H1 (cell line): ENCODE measurements around the gene YPEL4. TPM values are rescaled to one million over a fixed set of nuclear protein-coding genes. Genes with fewer than 3 reads are reported as not detected.

ENCODE experiments used
- CTCF ChIA-PET: fragments of 300-600 bp; sonication (Branson Sonifier 250); formaldehyde crosslinking; loops from one replicate; lab custom pipeline; 2021; ENCODE audit not compliant: partially characterized antibody; lab: Charles Lee
- POLR2A ChIA-PET: fragments of 300-600 bp; sonication (Branson Sonifier 250); formaldehyde crosslinking; loops from one replicate; lab custom pipeline; 2021; ENCODE audit warnings: inconsistent platforms; ENCODE audit not compliant: partially characterized antibody; lab: Charles Lee
- DNase-seq, 2 experiments: peaks; one replicate each; pipeline versions ENCODE4 v3.0.0 to v3.0.0-alpha.2; 2010 to 2022; ENCODE audit warnings: low spot score in 2 of 2, low read depth in 1 of 2, mixed read lengths in 1 of 2
- FAIRE-seq: peaks from 2 replicates; lab custom pipeline; 2011; peaks lifted over from hg19 to GRCh38; lab: Jason Lieb, UNC
- H2AFZ ChIP-seq: 2 replicates; pipeline ENCODE4 v1.8.1; 2012; ENCODE audit warnings: low read length, inconsistent platforms
- H2AK5ac ChIP-seq: 2 replicates; pipeline ENCODE4 v1.6.1; 2013; ENCODE audit warnings: low read depth, low read length
- H2BK120ac ChIP-seq: replicated peaks from 2 replicates; pipeline ENCODE3; 2013; ENCODE audit warnings: low read depth, low read length, inconsistent platforms
- H2BK12ac ChIP-seq: 2 replicates; pipeline ENCODE4 v1.6.1; 2013; ENCODE audit warnings: low read depth, low read length
- H2BK15ac ChIP-seq: 2 replicates; pipeline ENCODE4 v1.6.1; 2013; ENCODE audit warnings: low read length
- H2BK20ac ChIP-seq: 2 replicates; pipeline ENCODE4 v1.6.1; 2013; ENCODE audit warnings: low read length
- H2BK5ac ChIP-seq: 2 replicates; pipeline ENCODE4 v1.6.1; 2013; ENCODE audit warnings: low read depth, low read length
- H3K14ac ChIP-seq: 2 replicates; pipeline ENCODE4 v1.6.1; 2013; ENCODE audit warnings: inconsistent platforms; ENCODE audit not compliant: insufficient read length
- H3K18ac ChIP-seq: 2 replicates; pipeline ENCODE4 v1.6.1; 2013; ENCODE audit warnings: low read length; ENCODE audit errors: extremely low read depth
- H3K23ac ChIP-seq: 2 replicates; pipeline ENCODE4 v1.6.1; 2013; ENCODE audit warnings: inconsistent platforms; ENCODE audit not compliant: insufficient read length
- H3K23me2 ChIP-seq: 2 replicates; pipeline ENCODE4 v1.6.1; 2013; ENCODE audit warnings: low read depth, low read length
- H3K27ac ChIP-seq: 2 replicates; pipeline ENCODE4 v1.6.1; 2011; ENCODE audit warnings: low read depth, low read length, inconsistent platforms
- H3K27me3 ChIP-seq, 4 experiments: replicated peaks in 1 of 4; 1 replicate in 1 of 4; 2 replicates in 3 of 4; pipeline versions ENCODE4 v1.6.1 to v1.8.1; 2011 to 2013; ENCODE audit warnings: low read length in 3 of 4, mild to moderate bottlenecking in 3 of 4, inconsistent platforms in 2 of 4, mixed read lengths in 2 of 4, moderate library complexity in 1 of 4; ENCODE audit not compliant: control insufficient read depth in 3 of 4, insufficient read depth in 3 of 4; ENCODE audit errors: extremely low read depth in 1 of 4
- H3K36me3 ChIP-seq, 4 experiments: 2 replicates each; pipeline versions ENCODE4 v1.6.1 to v1.8.1; 2011 to 2013; ENCODE audit warnings: mild to moderate bottlenecking in 4 of 4, low read length in 3 of 4, moderate library complexity in 2 of 4, control low read depth in 1 of 4, inconsistent platforms in 1 of 4; ENCODE audit not compliant: insufficient read depth in 4 of 4, control insufficient read depth in 2 of 4
- H3K4ac ChIP-seq: replicated peaks from 2 replicates; pipeline ENCODE3; 2013; ENCODE audit warnings: low read length, low read depth, mixed read lengths, inconsistent platforms; ENCODE audit not compliant: insufficient read length
- H3K4me1 ChIP-seq, 4 experiments: replicated peaks in 1 of 4; 1 replicate in 1 of 4; 2 replicates in 3 of 4; pipeline versions ENCODE4 v1.6.1 to v1.8.1; 2011 to 2013; ENCODE audit warnings: low read length in 3 of 4, inconsistent platforms in 2 of 4, mixed read lengths in 1 of 4; ENCODE audit not compliant: insufficient read depth in 4 of 4, control insufficient read depth in 3 of 4
- H3K4me2 ChIP-seq, 2 experiments: 2 replicates each; pipeline versions ENCODE4 v1.6.1 to v1.8.1; 2011 to 2013; ENCODE audit warnings: low read depth in 2 of 2, low read length in 2 of 2, control low read depth in 1 of 2, inconsistent platforms in 1 of 2, mild to moderate bottlenecking in 1 of 2; ENCODE audit not compliant: insufficient read depth in 1 of 2
- H3K4me3 ChIP-seq, 4 experiments: fragments of 200-600, 300-600 bp in 1 of 4; sonication (generic), shearing (Covaris generic), sonication (Bioruptor Twin) in 1 of 4; 2 replicates each; pipeline versions ENCODE4 v1.5.1 to v1.8.1; 2011 to 2016; ENCODE audit warnings: low read length in 4 of 4, low read depth in 3 of 4, control low read depth in 2 of 4, inconsistent platforms in 2 of 4, mild to moderate bottlenecking in 2 of 4, mixed read lengths in 1 of 4, moderate library complexity in 1 of 4; ENCODE audit not compliant: insufficient read depth in 2 of 4; ENCODE audit errors: extremely low read depth in 1 of 4
- H3K56ac ChIP-seq: replicated peaks from 2 replicates; pipeline ENCODE3; 2013; ENCODE audit warnings: low read depth, mild to moderate bottlenecking, mixed read lengths, low read length, inconsistent platforms; ENCODE audit not compliant: insufficient read length
- H3K79me1 ChIP-seq: 2 replicates; pipeline ENCODE4 v1.6.1; 2013; ENCODE audit warnings: low read depth, low read length, control low read depth
- H3K79me2 ChIP-seq, 2 experiments: 2 replicates each; pipeline versions ENCODE4 v1.6.1 to v1.8.1; 2012 to 2013; ENCODE audit warnings: low read length in 2 of 2, mild to moderate bottlenecking in 2 of 2, inconsistent platforms in 1 of 2; ENCODE audit not compliant: insufficient read depth in 2 of 2, control insufficient read depth in 1 of 2
- H3K9ac ChIP-seq, 4 experiments: replicated peaks in 1 of 4; 1 replicate in 1 of 4; 2 replicates in 3 of 4; pipeline versions ENCODE4 v1.6.1 to v1.8.1; 2011 to 2013; ENCODE audit warnings: low read depth in 3 of 4, low read length in 3 of 4, control low read depth in 2 of 4, mild to moderate bottlenecking in 2 of 4, moderate library complexity in 2 of 4, inconsistent platforms in 1 of 4; ENCODE audit errors: extremely low read depth in 1 of 4
- H3K9me3 ChIP-seq, 2 experiments: 2 replicates each; pipeline versions ENCODE4 v1.6.1 to v1.8.1; 2012 to 2013; ENCODE audit warnings: mild to moderate bottlenecking in 2 of 2, moderate library complexity in 2 of 2, control low read depth in 1 of 2, inconsistent platforms in 1 of 2, low read depth in 1 of 2, low read length in 1 of 2, mixed read lengths in 1 of 2; ENCODE audit not compliant: insufficient read depth in 2 of 2
- H4K20me1 ChIP-seq, 2 experiments: replicated peaks in 1 of 2; 2 replicates each; pipeline versions ENCODE3 to v1.8.1; 2011 to 2013; ENCODE audit warnings: inconsistent platforms in 2 of 2, low read length in 2 of 2, mild to moderate bottlenecking in 1 of 2; ENCODE audit not compliant: insufficient read depth in 2 of 2, control insufficient read depth in 1 of 2
- H4K5ac ChIP-seq: 2 replicates; pipeline ENCODE4 v1.6.1; 2013; ENCODE audit warnings: low read length, low read depth, mixed read lengths, inconsistent platforms; ENCODE audit not compliant: insufficient read length
- H4K8ac ChIP-seq: 2 replicates; pipeline ENCODE4 v1.8.0; 2013; ENCODE audit warnings: mild to moderate bottlenecking, moderate library complexity, low read length, inconsistent platforms; ENCODE audit not compliant: insufficient read depth; ENCODE audit errors: extremely low read depth
- H4K91ac ChIP-seq: replicated peaks from 2 replicates; pipeline ENCODE3; 2013; ENCODE audit warnings: low read length, mixed read lengths, inconsistent platforms; ENCODE audit not compliant: insufficient read length
- BRCA1 ChIP-seq: IDR thresholded peaks from 2 replicates; pipeline ENCODE4 v1.6.1; 2012; ENCODE audit warnings: low read depth, low read length, improper control_type of control experiment
- CTBP2 ChIP-seq: IDR thresholded peaks from 2 replicates; pipeline ENCODE4 v1.7.0; 2011; ENCODE audit warnings: borderline replicate concordance, mild to moderate bottlenecking, moderate library complexity, mixed read lengths, low read length; ENCODE audit not compliant: insufficient read depth, insufficient read length
- HDAC6 ChIP-seq: IDR thresholded peaks from one replicate; pipeline ENCODE4 v1.7.1; 2012; ENCODE audit warnings: low read depth, mild to moderate bottlenecking, inconsistent platforms, low read length, moderate library complexity
- KDM5A ChIP-seq: fragments of 200-600 bp; IDR thresholded peaks from 2 replicates; pipeline ENCODE4 v1.7.1; 2012; ENCODE audit warnings: mild to moderate bottlenecking, low read length, inconsistent platforms, mixed read lengths
- PHF8 ChIP-seq: fragments of 200-600 bp; sonication (generic); conservative IDR thresholded peaks from 2 replicates; pipeline ENCODE4 v1.7.1; 2012; ENCODE audit warnings: low read depth, mild to moderate bottlenecking, inconsistent platforms, low read length, moderate library complexity
- SIX5 ChIP-seq: IDR thresholded peaks from 2 replicates; pipeline ENCODE4 v1.6.1; 2011; ENCODE audit warnings: mild to moderate bottlenecking, low read depth, low read length
- TAF7 ChIP-seq: optimal IDR thresholded peaks from 2 replicates; pipeline ENCODE3; 2011; ENCODE audit warnings: low read depth, mild to moderate bottlenecking, inconsistent platforms, low read length, moderate library complexity, borderline replicate concordance
- TBP ChIP-seq: IDR thresholded peaks from 2 replicates; pipeline ENCODE4 v1.6.1; 2011; ENCODE audit warnings: low read depth, low read length, improper control_type of control experiment
- ZNF274 ChIP-seq: IDR thresholded peaks from 2 replicates; pipeline ENCODE4 v1.7.0; 2012; ENCODE audit warnings: low read length, borderline replicate concordance; ENCODE audit errors: extremely low read depth
- WGBS, 2 experiments: shearing (Covaris generic) in 1 of 2; methylation state at CpG; one replicate each; pipeline versions ENCODE4 v1.1.6 to v1.1.7; 2013 to 2015; ENCODE audit warnings: low lambda C conversion rate in 2 of 2, mixed read lengths in 2 of 2, inconsistent platforms in 1 of 2, low coverage in 1 of 2, missing lambda C conversion rate in 1 of 2; ENCODE audit not compliant: insufficient replicate concordance in 2 of 2, insufficient coverage in 1 of 2, insufficient read length in 1 of 2; ENCODE audit errors: extremely low coverage in 1 of 2, missing lambda C conversion rate in 1 of 2; 5-methylcytosine and 5-hydroxymethylcytosine counted together
- polyA plus RNA-seq, 7 experiments: library from polyadenylated mRNA; depleted of rRNA in 3 of 7; stranded (reverse) in 5 of 7; unstranded in 2 of 7; fragments of >200 nt in 5 of 7; fragments of 200-250 nt in 2 of 7; gene quantifications; 1 replicate in 5 of 7; 2 replicates in 1 of 7; 4 replicates in 1 of 7; pipeline versions ENCODE4 v1.2.1 to v1.2.3, GENCODE V29; 2011 to 2013; ENCODE audit warnings: missing spikeins in 2 of 7, mixed read lengths in 2 of 7
- total RNA-seq: library from RNA; stranded (reverse); fragmentation: NEBNext Ultra II Directional; extraction: Animal tissue kit (Norgen Biotek cat#: 25700); gene quantifications from 2 replicates; pipeline ENCODE4 v1.2.1, GENCODE V29; 2021
- TF ChIP-seq, protein P1 (sequence below): IDR thresholded peaks from 2 replicates; pipeline ENCODE4 v1.6.1; 2012; ENCODE audit warnings: inconsistent platforms

YPEL4 gene
- total and polyA plus RNA-seq, 2 of the 8 experiments (the other 6 are each of a cell fraction or from before 2014, with no cell fraction given), result 0.13 to 0.38 TPM

DNA sequence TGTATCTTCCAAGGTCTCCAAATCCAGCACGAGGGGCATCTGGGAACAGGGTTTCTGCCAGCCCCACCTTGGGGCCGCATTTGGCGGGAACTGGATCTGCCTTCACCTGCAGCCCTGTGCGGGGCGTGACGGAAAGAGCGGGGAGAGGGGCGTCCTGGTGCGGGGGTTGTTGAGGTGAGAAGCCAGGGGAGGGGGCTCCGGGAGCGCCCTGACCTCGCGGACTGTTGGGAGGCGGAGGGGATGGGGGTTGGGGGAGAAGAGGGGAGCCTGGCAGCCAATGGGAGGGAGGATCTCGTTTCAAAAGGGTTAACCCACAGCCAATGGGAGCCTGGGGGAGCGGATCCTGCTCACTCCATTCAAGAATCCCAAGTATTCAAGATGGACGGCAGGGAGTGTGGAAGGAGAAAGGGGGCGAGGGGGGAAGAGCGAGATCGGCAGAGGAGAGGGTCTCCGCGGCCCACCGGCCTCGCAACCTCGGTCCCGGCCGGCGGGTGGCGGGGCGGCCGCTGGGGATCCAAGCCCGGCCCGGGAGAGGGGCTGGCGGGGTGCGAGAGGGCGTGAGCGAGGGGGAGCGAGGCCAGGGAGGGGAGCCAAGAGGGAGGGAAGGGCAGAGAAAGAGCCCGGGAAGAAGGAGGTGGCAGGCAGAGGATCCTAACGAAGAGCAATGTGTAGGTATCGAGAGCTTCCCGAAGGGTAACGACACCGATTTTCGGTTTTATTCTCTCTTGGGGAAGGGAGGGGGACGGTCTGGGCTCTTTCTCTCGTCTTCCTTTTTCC, 11.5 kb downstream of the YPEL4 start:
- ChIA-PET POLR2A (interaction anchor here (0.7 to 29.6 kb wide), 27 partner anchors 6 to 924 kb away, joined by 3 to 1546 read pairs (median 17); partner anchors contain the start of genes CLP1, MED19, RTN4RL2 and SERPING1), CTCF (interaction anchor here (0.5 to 14.3 kb wide), 7 partner anchors 10 to 121 kb away, joined by 3 to 357 read pairs (median 30); partner anchors contain the start of genes SERPING1, UBE2L6 and YPEL4)
- Histone ChIP-seq H3K9ac (peak overlapping the region; percentile 97 to 100 (median 99)), H3K18ac (peak overlapping the region; percentile 100), H3K27me3 (no peaks in the 10 kb centered on the region; a peak in 1 of 7 replicates), H4K8ac (peak overlapping the region; percentile 97; the same call in 1 of the 2 replicates), H3K9me3 (no peaks in the 10 kb centered on the region), H2BK12ac (peak overlapping the region; percentile 99), H2BK5ac (peak overlapping the region; percentile 100), H2BK120ac (peak overlapping the region; percentile 89), H2AK5ac (peak overlapping the region; percentile 99), H2AFZ (no peak overlapping the region), H3K79me1 (peaks cover 10% of the 10 kb centered on the region; the same call in 1 of the 2 replicates), H3K23ac (no peak overlapping the region), H4K91ac (peak overlapping the region; percentile 99), H3K14ac (peak overlapping the region; percentile 9), H3K56ac (peak overlapping the region; percentile 95), H4K20me1 (peaks cover 14 to 21% of the 10 kb centered on the region in 2 experiments), H3K27ac (peak overlapping the region; percentile 98), H3K4me2 (peak overlapping the region; percentile 69 to 94), H3K36me3 (peaks cover 9 to 23% (median 13%) of the 10 kb centered on the region in 4 experiments; a peak in 6 of 8 replicates), H3K4me1 (peaks cover 11 to 31% (median 22%) of the 10 kb centered on the region in 4 experiments), H3K79me2 (peaks cover 0 to 38% of the 10 kb centered on the region in 2 experiments; a peak in 2 of 4 replicates), H4K5ac (peak overlapping the region; percentile 95), H3K4me3 (peak overlapping the region; percentile 94 to 100 (median 98)), H2BK20ac (peak overlapping the region; percentile 75; the same call in 1 of the 2 replicates), H3K4ac (peak overlapping the region; percentile 99), H3K23me2 (peaks cover 17% of the 10 kb centered on the region), H2BK15ac (peak overlapping the region; percentile 99; the same call in 1 of the 2 replicates)
- WGBS, 2 experiments, result 5% methylated on average over 10 of the region's 47 CpGs; no CpG with 5 or more reads in 1 of the 2 experiments
- FAIRE-seq (peak; percentile 88), DNase-seq (peak; percentile 86 to 89)
- TF ChIP-seq, protein P1, sequence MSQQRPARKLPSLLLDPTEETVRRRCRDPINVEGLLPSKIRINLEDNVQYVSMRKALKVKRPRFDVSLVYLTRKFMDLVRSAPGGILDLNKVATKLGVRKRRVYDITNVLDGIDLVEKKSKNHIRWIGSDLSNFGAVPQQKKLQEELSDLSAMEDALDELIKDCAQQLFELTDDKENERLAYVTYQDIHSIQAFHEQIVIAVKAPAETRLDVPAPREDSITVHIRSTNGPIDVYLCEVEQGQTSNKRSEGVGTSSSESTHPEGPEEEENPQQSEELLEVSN, result peak; percentile 98
- TF ChIP-seq BRCA1 (no peak), SIX5 (no peak), ZNF274 (no peak), CTBP2 (no peak), KDM5A (peak; percentile 72; the same call in 1 of the 2 replicates), TAF7 (peak; percentile 92), TBP (peak; percentile 91), PHF8 (peak; percentile 80), HDAC6 (no peak)
